Upper lobe of right lung (tissue), 1 donor: ENCODE data around the gene CD300LB. TPM values are rescaled to one million over a fixed set of nuclear protein-coding genes. Genes with fewer than 3 reads are reported as not detected.

ENCODE experiments used
- ATAC-seq: fragments of 200-7000 bp; cut with Tn5 transposase; one replicate; pipeline ENCODE4 v1.9.1; 2020; ENCODE audit warnings: mild to moderate bottlenecking, moderate library complexity
- DNase-seq: peaks from one replicate; pipeline ENCODE4 v3.0.0-alpha.2; 2020
- H3K27ac ChIP-seq: fragments of 200-600 bp; one replicate; pipeline ENCODE4 v1.8.0; 2022
- H3K27me3 ChIP-seq: fragments of 200-600 bp; one replicate; pipeline ENCODE4 v1.8.0; 2022; ENCODE audit warnings: mild to moderate bottlenecking
- H3K36me3 ChIP-seq: fragments of 200-600 bp; one replicate; pipeline ENCODE4 v1.8.0; 2022
- H3K4me1 ChIP-seq: fragments of 200-600 bp; one replicate; pipeline ENCODE4 v1.8.0; 2022
- H3K4me3 ChIP-seq: fragments of 200-600 bp; one replicate; pipeline ENCODE4 v1.8.0; 2022; ENCODE audit warnings: mild to moderate bottlenecking
- H3K9me3 ChIP-seq: fragments of 200-600 bp; one replicate; pipeline ENCODE4 v1.8.0; 2022
- intact Hi-C: fragments of 100-400 bp; cut with DNase I; formaldehyde crosslinking; loops from one replicate; pipeline ENCODE4 v1.11.0; 2022
- total RNA-seq: library from RNA; stranded (reverse); fragmentation: NEBNext Ultra II Directional; extraction: Animal tissue kit (Norgen Biotek cat#: 25700); gene quantifications from one replicate; pipeline ENCODE4 v1.2.1, GENCODE V29; 2021
- TF ChIP-seq, protein P1 (sequence below): fragments of 200-600 bp; IDR thresholded peaks from one replicate; pipeline ENCODE4 v1.8.0; 2022; ENCODE audit warnings: antibody characterized with exemption
- donor health status: DM: no; HTN: yes; CAD: no; lungs with severe emphysema.

CD300LB gene
- total RNA-seq, 1 donor from 2014 or later: 1.3 TPM

DNA sequence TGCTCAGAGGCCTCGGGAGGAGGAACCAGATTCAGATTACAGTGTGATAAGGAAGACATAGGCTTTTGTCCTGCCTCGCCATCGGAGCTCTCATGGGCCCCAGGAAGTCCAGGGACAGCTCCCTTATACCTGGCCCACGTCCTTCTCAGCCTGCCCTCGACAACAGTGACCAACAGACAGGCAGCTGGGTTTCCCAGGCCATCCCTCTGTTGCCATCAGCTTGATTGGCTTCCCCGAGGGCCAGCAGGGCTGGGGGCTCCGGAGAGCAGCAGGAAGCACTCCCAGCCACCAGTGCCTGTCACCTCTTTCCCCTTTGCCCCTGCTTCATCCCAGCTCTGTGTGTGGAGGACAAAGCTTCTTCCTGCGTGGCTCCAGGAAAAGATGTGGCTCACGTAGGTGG lies 47.2 kb downstream of the CD300LB start:
- Histone ChIP-seq H3K36me3 (peaks cover 8% of the 10 kb centered on the region), H3K4me1 (no peaks in the 10 kb centered on the region), H3K27ac (no peak overlapping the region), H3K27me3 (peaks cover 7% of the 10 kb centered on the region), H3K4me3 (no peak overlapping the region), H3K9me3 (no peaks in the 10 kb centered on the region)
- ATAC-seq (no peak), DNase-seq (peak; percentile 37)
- intact Hi-C loops: no loop called here
- TF ChIP-seq, protein P1, sequence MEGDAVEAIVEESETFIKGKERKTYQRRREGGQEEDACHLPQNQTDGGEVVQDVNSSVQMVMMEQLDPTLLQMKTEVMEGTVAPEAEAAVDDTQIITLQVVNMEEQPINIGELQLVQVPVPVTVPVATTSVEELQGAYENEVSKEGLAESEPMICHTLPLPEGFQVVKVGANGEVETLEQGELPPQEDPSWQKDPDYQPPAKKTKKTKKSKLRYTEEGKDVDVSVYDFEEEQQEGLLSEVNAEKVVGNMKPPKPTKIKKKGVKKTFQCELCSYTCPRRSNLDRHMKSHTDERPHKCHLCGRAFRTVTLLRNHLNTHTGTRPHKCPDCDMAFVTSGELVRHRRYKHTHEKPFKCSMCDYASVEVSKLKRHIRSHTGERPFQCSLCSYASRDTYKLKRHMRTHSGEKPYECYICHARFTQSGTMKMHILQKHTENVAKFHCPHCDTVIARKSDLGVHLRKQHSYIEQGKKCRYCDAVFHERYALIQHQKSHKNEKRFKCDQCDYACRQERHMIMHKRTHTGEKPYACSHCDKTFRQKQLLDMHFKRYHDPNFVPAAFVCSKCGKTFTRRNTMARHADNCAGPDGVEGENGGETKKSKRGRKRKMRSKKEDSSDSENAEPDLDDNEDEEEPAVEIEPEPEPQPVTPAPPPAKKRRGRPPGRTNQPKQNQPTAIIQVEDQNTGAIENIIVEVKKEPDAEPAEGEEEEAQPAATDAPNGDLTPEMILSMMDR: no peak

DNA sequence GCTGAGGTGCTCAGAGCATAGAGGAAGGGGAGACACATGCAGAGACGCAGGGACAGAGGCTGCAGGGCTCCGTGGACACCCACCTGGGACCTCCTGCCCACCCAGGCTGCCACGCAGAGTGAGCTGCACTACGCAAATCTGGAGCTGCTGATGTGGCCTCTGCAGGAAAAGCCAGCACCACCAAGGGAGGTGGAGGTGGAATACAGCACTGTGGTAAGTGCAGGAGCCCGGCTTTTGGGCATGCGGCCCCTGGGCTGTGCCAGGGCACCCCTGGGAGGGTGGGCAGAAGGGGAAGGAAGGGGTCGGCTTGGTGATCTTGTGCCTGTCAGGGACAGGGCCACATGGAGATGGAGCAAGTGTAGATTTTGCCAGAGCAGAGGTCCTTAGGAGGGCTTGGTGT lies 49.7 kb downstream of the CD300LB start:
- Histone ChIP-seq H3K9me3 (no peaks in the 10 kb centered on the region), H3K27ac (no peak overlapping the region), H3K27me3 (peaks cover 7% of the 10 kb centered on the region), H3K36me3 (peaks cover 8% of the 10 kb centered on the region), H3K4me3 (no peak overlapping the region), H3K4me1 (peaks cover 4% of the 10 kb centered on the region)
- DNase-seq (no peak), ATAC-seq (no peak)
- TF ChIP-seq, protein P1: no peak
- intact Hi-C loops: no loop called here

DNA sequence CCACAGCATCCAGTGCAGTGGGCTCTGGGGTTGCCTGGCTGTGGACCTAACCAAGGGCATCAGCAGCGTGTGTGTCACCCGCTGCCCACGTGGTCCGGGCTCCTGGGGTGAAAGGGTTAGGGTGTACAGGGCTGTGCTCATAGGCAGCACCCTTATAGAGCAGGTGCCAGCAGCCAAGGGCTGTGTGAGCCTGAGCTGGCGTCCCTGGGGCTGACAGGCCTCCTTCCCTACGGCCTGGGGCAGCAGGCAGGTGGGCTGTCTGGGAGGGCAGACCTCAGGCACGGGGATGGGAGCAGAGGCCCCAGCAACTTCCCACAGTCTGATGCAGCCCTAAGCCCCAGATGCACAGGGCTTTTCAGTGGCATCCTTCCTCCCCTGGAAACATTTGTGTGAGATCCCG lies 51.0 kb downstream of the CD300LB start:
- TF ChIP-seq, protein P1: no peak
- H3K9me3 ChIP-seq: no peaks in the 10 kb centered on the region
- DNase-seq: no peak
- no peak for ATAC-seq
- H3K36me3 ChIP-seq: peaks cover 8% of the 10 kb centered on the region
- no peak overlapping the region for H3K27ac ChIP-seq
- no peak overlapping the region for H3K4me3 ChIP-seq
- peaks cover 7% of the 10 kb centered on the region for H3K27me3 ChIP-seq
- intact Hi-C loops: no loop called here
- H3K4me1 ChIP-seq: peaks cover 4% of the 10 kb centered on the region

DNA sequence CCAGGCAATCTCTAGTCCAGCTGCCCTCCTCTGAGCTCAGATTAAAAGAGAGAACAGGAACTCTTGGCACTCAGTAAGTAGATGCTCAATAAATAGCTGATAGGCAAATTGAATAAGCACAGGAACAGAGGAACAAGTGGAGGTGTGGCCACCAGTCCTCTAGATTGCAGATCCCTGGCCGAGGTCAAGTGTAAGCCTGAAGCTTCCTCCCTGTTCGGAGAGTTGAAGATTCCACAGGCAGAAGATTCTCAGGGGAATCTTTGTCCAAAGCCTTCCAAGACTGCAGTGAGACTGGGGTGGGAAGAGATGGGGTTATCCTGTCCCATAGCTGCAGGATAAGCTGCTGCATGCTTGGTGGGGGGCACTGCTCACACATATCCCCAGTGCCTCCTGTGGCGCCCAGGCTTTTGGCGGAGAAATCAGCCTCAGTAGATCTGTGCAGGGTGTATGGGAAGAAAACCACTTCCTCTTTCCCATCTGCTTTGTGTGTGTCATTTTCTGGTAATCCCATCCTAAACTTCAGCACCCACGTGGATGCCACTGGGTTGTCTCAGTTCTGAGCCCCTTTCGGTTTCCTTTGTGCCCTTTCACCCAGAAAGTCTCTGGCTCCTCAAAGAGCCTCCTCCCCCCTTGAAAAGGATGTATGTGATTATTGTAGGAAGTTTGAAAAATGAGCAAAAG lies 52.7 kb downstream of the CD300LB start:
- TF ChIP-seq, protein P1: no peak
- ATAC-seq: peak; percentile 84
- intact Hi-C loops: no loop called here
- no peak overlapping the region for H3K4me3 ChIP-seq
- no peak for DNase-seq
- no peaks in the 10 kb centered on the region for H3K36me3 ChIP-seq
- H3K4me1 ChIP-seq: peaks cover 4% of the 10 kb centered on the region
- peak overlapping the region; percentile 30 for H3K27ac ChIP-seq
- no peaks in the 10 kb centered on the region for H3K27me3 ChIP-seq
- no peaks in the 10 kb centered on the region for H3K9me3 ChIP-seq

DNA sequence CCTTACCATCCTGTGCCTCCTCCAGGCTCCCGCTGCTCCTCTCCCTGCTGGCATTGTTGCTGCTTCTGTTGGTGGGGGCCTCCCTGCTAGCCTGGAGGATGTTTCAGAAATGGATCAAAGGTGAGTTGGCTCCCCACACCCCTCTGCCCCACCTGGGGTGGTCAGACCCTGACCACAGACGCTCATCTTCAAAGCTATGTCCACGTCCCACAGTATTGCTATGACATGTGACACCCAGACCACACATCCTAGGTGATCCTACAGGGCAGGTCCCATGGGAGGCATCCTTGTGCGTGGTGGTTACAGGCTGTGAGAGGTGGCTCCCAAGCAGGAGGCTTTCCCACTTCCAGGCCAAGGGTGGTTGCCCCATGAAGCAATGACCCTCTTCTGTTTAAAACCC lies 53.9 kb downstream of the CD300LB start:
- no peak overlapping the region for H3K4me3 ChIP-seq
- H3K9me3 ChIP-seq: no peaks in the 10 kb centered on the region
- peaks cover 4% of the 10 kb centered on the region for H3K4me1 ChIP-seq
- TF ChIP-seq, protein P1: no peak
- no peak overlapping the region for H3K27ac ChIP-seq
- no peaks in the 10 kb centered on the region for H3K27me3 ChIP-seq
- no peak for DNase-seq
- ATAC-seq: no peak
- H3K36me3 ChIP-seq: no peaks in the 10 kb centered on the region
- intact Hi-C loops: no loop called here

DNA sequence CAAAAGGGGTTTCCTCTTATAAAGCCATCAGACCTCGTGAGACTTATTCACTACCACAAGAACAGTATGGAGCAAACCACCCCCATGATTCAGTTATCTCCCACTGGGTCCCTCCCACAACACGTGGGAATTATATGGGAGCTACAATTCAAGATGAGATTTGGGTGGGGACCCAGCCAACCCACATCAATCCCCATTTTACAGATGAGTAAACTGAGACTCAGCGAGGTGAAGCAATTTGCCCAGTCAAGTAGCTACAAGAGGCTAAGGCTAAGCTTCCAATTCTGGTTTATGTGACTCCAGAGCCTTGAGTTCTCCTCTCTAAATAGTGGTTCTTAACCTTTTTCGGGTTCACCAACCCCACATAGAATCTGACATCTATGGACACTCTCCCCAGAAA lies 56.1 kb downstream of the CD300LB start:
- no peaks in the 10 kb centered on the region for H3K9me3 ChIP-seq
- peaks cover 4% of the 10 kb centered on the region for H3K4me1 ChIP-seq
- no peak for ATAC-seq
- DNase-seq: no peak
- no peaks in the 10 kb centered on the region for H3K36me3 ChIP-seq
- no peak overlapping the region for H3K27ac ChIP-seq
- intact Hi-C loops: no loop called here
- TF ChIP-seq, protein P1: no peak
- H3K27me3 ChIP-seq: peaks cover 5% of the 10 kb centered on the region
- no peak overlapping the region for H3K4me3 ChIP-seq
